ENCODE measurements around the gene HIBCH. TPM values are rescaled to one million over a fixed set of nuclear protein-coding genes. Genes with fewer than 3 reads are reported as not detected.
"Not testable (repeated sequence)": the region's sequence is repeated elsewhere in the genome, so short reads cannot be mapped to it uniquely, and the experiment has no call there.

Gene HIBCH
- total RNA-seq, 1 donor from 2014 or later, result 23.3 TPM

DNA sequence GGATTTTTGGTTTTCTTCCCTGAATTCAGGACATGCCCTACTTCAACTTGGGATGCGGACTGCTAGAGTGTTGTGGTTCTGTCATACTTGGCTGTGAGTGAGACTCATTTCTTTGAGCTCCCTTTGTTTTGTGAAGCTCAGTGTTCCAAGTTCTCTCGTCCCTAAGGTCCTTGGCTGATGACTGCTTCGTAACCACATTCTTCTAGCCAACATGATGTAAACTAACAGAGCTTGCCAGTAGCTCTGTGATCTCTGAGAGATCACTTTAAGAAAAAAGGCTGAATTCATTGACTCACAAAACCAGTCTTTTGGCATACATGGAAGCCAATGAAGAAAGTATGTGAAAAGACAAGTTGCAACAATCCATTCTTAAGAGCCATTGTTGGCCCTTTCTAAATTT, 160.2 kb downstream of the HIBCH start:
- no peak for ATAC-seq

GRCh38 chr2:190158798-190159434, 160.7 kb downstream of the HIBCH start:
- no peak overlapping the region for H3K27ac ChIP-seq
- ATAC-seq, result no peak
- intact Hi-C loops (cut with DNase I), result no loop called here

More for the DNA sequence above, 160.2 kb downstream of the HIBCH start:
- H3K36me3 ChIP-seq, result no peaks in the 10 kb centered on the region
- H3K4me3 ChIP-seq, result no peak overlapping the region
- no peak for DNase-seq
- no peak for TF ChIP-seq CTCF (IDR thresholded peaks at IDR 0.05)
- no peaks in the 10 kb centered on the region for H3K9me3 ChIP-seq
- no peaks in the 10 kb centered on the region for H3K4me1 ChIP-seq
- no peaks in the 10 kb centered on the region for H3K27me3 ChIP-seq
- intact Hi-C loops (cut with DNase I), result no loop called here
- no peak overlapping the region for H3K27ac ChIP-seq

DNA sequence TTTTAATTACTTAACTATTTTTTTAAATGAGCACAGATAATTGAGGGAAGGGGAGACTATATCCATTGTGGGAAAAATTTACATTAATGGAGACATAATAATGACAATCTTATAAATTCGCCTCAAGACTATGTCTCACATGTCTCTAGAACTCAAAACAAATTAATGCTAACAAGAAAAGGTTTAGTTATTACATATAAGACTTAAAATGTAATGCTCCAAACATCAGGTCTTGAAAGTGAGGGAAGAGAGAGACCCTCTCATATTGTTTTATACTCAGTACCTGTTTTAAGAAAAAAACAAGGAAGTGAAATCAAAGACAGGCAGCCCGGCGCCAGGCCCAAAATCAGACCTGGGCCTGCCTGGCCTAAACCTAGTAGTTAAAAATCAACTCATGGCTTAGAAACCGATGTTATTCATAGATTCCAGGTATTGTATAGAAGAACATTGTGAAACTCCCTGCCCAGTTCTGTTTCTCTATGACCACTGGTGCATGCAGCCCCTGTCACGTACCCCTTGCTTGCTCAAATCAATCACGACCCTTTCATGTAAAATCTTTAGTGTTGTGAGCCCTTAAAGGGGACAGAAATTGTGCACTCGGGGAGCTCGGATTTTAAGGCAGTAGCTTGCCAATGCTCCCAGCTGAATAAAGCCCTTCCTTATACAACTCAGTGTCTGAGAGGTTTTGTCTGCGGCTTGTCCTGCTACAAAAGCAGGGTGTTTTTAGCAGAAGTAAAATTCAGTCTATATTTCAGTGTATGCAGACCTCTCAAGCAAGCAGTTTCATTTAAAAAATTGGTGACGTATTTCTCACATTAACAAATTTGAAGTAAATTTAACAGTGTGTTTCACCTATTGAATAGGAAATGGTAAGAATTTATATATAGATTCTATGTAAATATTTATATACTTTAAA, 161.8 kb downstream of the HIBCH start:
- H3K4me3 ChIP-seq; H3K27ac ChIP-seq; H3K36me3 ChIP-seq; ATAC-seq; DNase-seq; intact Hi-C loops (cut with DNase I); H3K4me1 ChIP-seq; H3K9me3 ChIP-seq; H3K27me3 ChIP-seq: not testable (repeated sequence)

More at GRCh38 chr2:190158798-190159434, 160.7 kb downstream of the HIBCH start:
- no peaks in the 10 kb centered on the region for H3K27me3 ChIP-seq
- H3K36me3 ChIP-seq, result no peaks in the 10 kb centered on the region
- no peaks in the 10 kb centered on the region for H3K9me3 ChIP-seq
- H3K4me3 ChIP-seq, result no peak overlapping the region
- no peak for DNase-seq
- no peaks in the 10 kb centered on the region for H3K4me1 ChIP-seq
- no peak for TF ChIP-seq CTCF (IDR thresholded peaks at IDR 0.05)

- Histone ChIP-seq H3K4me1 (no peaks in the 10 kb centered on the region), H3K4me3 (no peak overlapping the region), H3K27me3 (no peaks in the 10 kb centered on the region), H3K36me3 (no peaks in the 10 kb centered on the region), H3K9me3 (no peaks in the 10 kb centered on the region), H3K27ac (no peak overlapping the region)
- no peak for DNase-seq
- intact Hi-C loops (cut with DNase I), result no loop called here
- TF ChIP-seq CTCF (IDR thresholded peaks at IDR 0.05), result no peak
- ATAC-seq, result no peak
Measured at GRCh38 chr2:190156530-190157212, 163.0 kb downstream of the HIBCH start.

Other genes starting within 250 kb of the HIBCH start
- 38.1 TPM for gene INPP1, start 23.8 kb upstream of the HIBCH start, total RNA-seq
- gene MFSD6, start 88.5 kb upstream of the HIBCH start, total RNA-seq, result 55.8 TPM
- gene NEMP2, start 214.9 kb upstream of the HIBCH start, total RNA-seq, result 8.0 TPM

Data from upper lobe of right lung (tissue), 1 donor.